ENCODE data around the gene CPEB4. TPM values are rescaled to one million over a fixed set of nuclear protein-coding genes. Genes with fewer than 3 reads are reported as not detected.

The CPEB4 gene
- total RNA-seq, 1 donor from 2014 or later: 20.9 TPM

DNA sequence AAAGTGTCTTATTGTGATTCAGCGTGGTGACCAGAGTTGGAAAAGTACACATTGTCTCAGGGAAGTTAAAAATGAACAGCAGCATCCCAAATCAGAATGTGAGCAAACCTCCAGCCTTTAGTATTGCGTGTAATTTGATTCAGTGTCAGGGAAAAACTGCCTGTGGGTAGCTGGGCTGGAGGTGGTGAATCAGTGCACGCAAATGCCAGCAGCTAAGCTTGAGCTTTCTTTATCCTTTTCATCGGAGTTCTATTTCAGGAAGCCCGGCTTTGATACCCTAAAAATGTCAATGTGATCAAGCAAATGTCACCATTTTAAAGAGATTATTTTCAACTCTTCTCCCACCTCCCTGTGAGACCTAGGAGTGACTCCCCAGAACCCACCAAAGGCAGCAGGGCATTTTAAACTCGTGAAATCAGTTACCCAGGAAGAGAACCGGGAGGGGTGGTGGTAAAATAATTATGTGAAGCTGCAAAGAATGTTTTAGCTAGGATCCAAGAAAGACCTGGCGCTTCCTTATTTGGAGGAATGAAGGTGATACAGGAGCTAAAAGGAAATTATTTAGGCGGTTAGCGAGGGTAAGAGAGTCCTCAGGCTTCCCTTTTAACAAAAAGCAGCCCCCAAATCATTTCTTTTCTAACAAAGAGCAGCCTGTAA, 75.2 kb downstream of the CPEB4 start:
- H3K36me3 ChIP-seq (ENCODE audit: control insufficient read depth, insufficient read depth, low read length): no peaks in the 10 kb centered on the region
- DNase-seq (ENCODE audit: low read depth): no peak
- TF ChIP-seq, protein P1, sequence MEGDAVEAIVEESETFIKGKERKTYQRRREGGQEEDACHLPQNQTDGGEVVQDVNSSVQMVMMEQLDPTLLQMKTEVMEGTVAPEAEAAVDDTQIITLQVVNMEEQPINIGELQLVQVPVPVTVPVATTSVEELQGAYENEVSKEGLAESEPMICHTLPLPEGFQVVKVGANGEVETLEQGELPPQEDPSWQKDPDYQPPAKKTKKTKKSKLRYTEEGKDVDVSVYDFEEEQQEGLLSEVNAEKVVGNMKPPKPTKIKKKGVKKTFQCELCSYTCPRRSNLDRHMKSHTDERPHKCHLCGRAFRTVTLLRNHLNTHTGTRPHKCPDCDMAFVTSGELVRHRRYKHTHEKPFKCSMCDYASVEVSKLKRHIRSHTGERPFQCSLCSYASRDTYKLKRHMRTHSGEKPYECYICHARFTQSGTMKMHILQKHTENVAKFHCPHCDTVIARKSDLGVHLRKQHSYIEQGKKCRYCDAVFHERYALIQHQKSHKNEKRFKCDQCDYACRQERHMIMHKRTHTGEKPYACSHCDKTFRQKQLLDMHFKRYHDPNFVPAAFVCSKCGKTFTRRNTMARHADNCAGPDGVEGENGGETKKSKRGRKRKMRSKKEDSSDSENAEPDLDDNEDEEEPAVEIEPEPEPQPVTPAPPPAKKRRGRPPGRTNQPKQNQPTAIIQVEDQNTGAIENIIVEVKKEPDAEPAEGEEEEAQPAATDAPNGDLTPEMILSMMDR (IDR thresholded peaks at IDR 0.05; ENCODE audit: insufficient read depth, low read length, poor library complexity, severe bottlenecking): no peak
- H3K4me3 ChIP-seq (ENCODE audit: low read depth, low read length): peak overlapping the region; percentile 18
- H3K27me3 ChIP-seq (ENCODE audit: control insufficient read depth, insufficient read depth, low read length): no peaks in the 10 kb centered on the region

DNA sequence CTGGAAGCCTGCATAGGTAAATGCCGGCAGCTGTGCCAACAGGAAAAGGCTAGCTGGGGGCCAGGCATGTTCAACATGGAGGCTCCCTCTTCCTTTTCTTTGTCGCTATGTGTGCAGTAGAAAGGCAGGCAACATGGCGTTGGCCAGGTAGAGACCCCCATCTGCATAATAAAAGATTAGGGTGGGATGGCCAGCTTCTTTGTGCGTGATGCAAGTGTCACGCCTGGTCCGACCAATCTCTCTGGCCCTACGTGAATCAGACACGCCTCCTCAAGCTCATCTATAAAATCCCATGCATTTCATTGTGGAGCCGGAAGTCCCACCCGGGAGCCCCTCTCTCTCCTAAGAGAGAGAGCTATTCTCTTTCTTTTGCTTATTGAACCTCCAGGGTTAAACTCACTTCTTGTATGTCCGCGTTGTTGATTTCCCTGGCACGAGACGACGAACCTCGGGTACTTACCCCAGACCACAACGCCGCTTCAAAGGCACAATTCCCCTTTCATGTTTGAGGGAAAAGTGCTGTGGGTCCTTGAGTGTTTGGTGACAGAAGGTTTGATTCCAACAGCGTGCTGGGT, 75.8 kb downstream of the CPEB4 start:
- H3K36me3 ChIP-seq (ENCODE audit: control insufficient read depth, insufficient read depth, low read length): no peaks in the 10 kb centered on the region
- TF ChIP-seq, protein P1 (IDR thresholded peaks at IDR 0.05; ENCODE audit: insufficient read depth, low read length, poor library complexity, severe bottlenecking): no peak
- H3K27me3 ChIP-seq (ENCODE audit: control insufficient read depth, insufficient read depth, low read length): no peaks in the 10 kb centered on the region
- no peak for DNase-seq (ENCODE audit: low read depth)
- H3K4me3 ChIP-seq (ENCODE audit: low read depth, low read length): no peak overlapping the region

DNA sequence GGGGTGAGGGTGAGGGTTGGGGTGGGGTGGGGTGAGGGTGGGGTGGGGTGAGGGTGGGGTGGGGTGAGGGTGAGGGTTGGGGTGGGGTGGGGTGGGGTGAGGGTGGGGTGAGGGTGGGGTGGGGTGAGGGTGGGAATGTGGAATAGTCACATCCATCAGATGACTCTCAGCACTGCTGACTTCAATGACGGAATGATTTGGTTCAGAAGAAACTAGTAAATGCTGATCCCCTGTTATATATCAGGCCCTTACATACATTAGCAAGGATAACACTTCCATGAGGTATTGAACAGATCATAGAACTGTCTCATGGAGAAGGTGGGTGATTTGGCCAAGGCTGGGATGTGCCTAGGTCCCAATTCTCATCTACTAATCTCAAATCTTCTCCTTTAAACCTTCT, 76.4 kb downstream of the CPEB4 start:
- TF ChIP-seq, protein P1 (IDR thresholded peaks at IDR 0.05; ENCODE audit: insufficient read depth, low read length, poor library complexity, severe bottlenecking): no peak
- Histone ChIP-seq H3K27me3 (ENCODE audit: control insufficient read depth, insufficient read depth, low read length) (no peaks in the 10 kb centered on the region), H3K36me3 (ENCODE audit: control insufficient read depth, insufficient read depth, low read length) (no peaks in the 10 kb centered on the region), H3K4me3 (ENCODE audit: low read depth, low read length) (no peak overlapping the region)
- DNase-seq (ENCODE audit: low read depth): no peak

DNA sequence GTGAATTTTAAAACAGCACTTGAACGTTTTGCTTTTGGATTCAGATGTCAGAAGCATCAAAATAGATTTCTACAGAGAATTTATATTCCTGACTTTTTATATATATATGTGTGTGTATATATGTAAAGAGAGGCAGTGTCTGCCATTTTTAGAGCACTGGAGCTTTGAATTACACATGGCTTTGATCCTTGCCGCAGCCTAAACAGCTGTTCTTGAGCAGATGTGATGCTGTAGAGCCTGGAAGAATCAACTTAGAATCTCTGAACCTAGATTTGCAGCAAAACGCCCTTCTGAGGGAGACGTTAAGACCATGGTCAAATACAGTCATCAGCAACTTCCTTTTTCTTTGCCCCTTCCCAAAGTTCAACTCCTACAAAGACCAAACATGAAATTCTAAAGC, 79.1 kb downstream of the CPEB4 start:
- no peaks in the 10 kb centered on the region for H3K27me3 ChIP-seq (ENCODE audit: control insufficient read depth, insufficient read depth, low read length)
- H3K4me3 ChIP-seq (ENCODE audit: low read depth, low read length): no peak overlapping the region
- TF ChIP-seq, protein P1 (IDR thresholded peaks at IDR 0.05; ENCODE audit: insufficient read depth, low read length, poor library complexity, severe bottlenecking): no peak
- no peaks in the 10 kb centered on the region for H3K36me3 ChIP-seq (ENCODE audit: control insufficient read depth, insufficient read depth, low read length)
- DNase-seq (ENCODE audit: low read depth): no peak

DNA sequence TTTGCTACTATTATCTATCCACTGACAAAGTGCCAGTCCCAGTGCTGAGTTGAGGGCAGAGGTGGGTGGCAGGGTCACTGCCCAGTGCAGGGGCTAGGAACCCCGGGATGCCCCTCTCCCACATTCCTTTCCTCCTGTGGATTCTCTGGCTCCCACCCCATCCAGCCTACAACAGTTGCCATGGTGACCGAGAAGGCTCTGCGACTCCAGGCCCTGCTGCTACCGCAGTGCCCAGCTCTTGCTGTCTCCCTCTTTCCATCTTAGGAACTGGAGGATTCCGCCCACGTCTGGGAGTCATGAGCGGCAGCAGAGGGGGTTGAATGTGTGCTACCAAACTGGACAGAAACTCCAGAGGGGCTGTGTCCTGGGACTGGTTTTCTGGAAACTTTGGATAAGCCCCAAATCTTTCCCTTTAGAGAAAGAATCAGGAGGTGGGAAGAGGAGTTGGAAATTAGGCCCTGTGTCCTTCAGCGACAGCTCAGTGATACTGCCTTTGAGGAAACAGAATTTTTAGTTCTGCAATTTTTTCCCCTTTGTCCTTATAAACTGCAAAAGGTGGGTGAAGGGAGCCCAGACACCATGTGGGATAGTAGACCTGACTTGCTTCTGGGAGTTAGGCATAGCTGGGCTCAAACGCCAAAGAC, 80.1 kb downstream of the CPEB4 start:
- Histone ChIP-seq H3K36me3 (ENCODE audit: control insufficient read depth, insufficient read depth, low read length) (no peaks in the 10 kb centered on the region), H3K27me3 (ENCODE audit: control insufficient read depth, insufficient read depth, low read length) (no peaks in the 10 kb centered on the region), H3K4me3 (ENCODE audit: low read depth, low read length) (no peak overlapping the region)
- TF ChIP-seq, protein P1 (IDR thresholded peaks at IDR 0.05; ENCODE audit: insufficient read depth, low read length, poor library complexity, severe bottlenecking): no peak
- DNase-seq (ENCODE audit: low read depth): no peak

All from kidney epithelial cell (primary cell).